ENCODE data around the gene SAFB2. TPM values are rescaled to one million over a fixed set of nuclear protein-coding genes. Genes with fewer than 3 reads are reported as not detected.

Gene SAFB2
- total and polyA plus RNA-seq, 2 donors (not counting 3 experiments of a cell fraction or from before 2014, with no cell fraction given): 24.6 to 85.9 TPM

DNA sequence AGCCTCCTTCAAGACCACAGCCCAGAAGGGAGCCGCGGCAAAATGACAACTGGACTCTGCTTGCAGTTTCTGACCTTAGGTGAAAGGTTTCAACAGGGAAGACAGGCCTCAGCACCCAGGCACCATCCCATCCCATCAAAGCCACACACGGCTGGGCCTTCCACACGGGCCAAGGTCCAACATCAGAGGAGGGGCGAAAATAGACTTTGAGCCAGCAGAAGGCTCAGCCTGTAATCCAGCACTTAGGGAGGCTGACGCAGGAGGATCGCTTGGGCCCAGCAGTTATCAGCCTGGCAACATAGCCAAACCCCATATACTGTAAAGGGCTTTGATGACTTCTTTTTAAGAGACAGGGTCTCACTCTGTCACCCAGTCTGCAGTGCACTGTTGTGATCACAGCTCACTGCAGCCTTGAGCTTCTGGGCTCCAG lies 28.0 kb downstream of the SAFB2 start:
- Histone ChIP-seq H3K27ac (ENCODE audit: insufficient read depth, low read depth, low read length) (no peak overlapping the region), H3K36me3 (ENCODE audit: control insufficient read depth in 2 of 2, extremely low read depth in 1 of 2, insufficient read depth in 2 of 2, low read length in 2 of 2) (peaks cover 31 to 77% of the 10 kb centered on the region in 2 experiments), H3K4me1 (ENCODE audit: control insufficient read depth, extremely low read depth, insufficient read depth, low read length) (no peaks in the 10 kb centered on the region), H2AFZ (ENCODE audit: low read depth, low read length) (no peak overlapping the region), H3K9me3 (replicated peaks; ENCODE audit: control insufficient read depth, insufficient read depth, low read length) (no peaks in the 10 kb centered on the region), H4K20me1 (replicated peaks; ENCODE audit: control insufficient read depth, extremely low read depth, insufficient read depth, low read length) (no peaks in the 10 kb centered on the region), H3K9me1 (replicated peaks; ENCODE audit: control insufficient read depth, extremely low read depth, insufficient read depth, low read length) (no peaks in the 10 kb centered on the region), H3K79me2 (ENCODE audit: control insufficient read depth, insufficient read depth, low read length) (peaks cover 2% of the 10 kb centered on the region), H3K4me2 (ENCODE audit: insufficient read depth, low read length) (no peak overlapping the region), H3K4me3 (replicated peaks in 1 of 3; ENCODE audit: insufficient read depth in 1 of 3, low read depth in 1 of 3, low read length in 3 of 3) (no peak overlapping the region), H3K27me3 (ENCODE audit: control insufficient read depth in 2 of 2, insufficient read depth in 2 of 2, low read length in 2 of 2) (no peaks in the 10 kb centered on the region), H3K9ac (replicated peaks; ENCODE audit: extremely low read depth, insufficient read depth, low read length) (no peak overlapping the region)
- POLR2A ChIA-PET: no interaction called here
- BruUV-seq (replicated peaks): no TSS peak
- intact Hi-C loops (cut with micrococcal nuclease): no loop called here
- TF ChIP-seq JUN (IDR thresholded peaks at IDR 0.05; ENCODE audit: borderline replicate concordance, insufficient read depth, insufficient read length, low read depth) (no peak), CTCF (IDR thresholded peaks at IDR 0.05; ENCODE audit: extremely low read depth in 1 of 2, insufficient read depth in 1 of 2, low read depth in 1 of 2, low read length in 2 of 2) (no peak), GATA2 (IDR thresholded peaks at IDR 0.05; ENCODE audit: insufficient read depth, insufficient read length, low read depth, low read length) (no peak), EZH2 (IDR thresholded peaks at IDR 0.05; ENCODE audit: borderline replicate concordance, low read depth, low read length, severe bottlenecking) (no peak)
- DNase-seq (ENCODE audit: low read depth, low spot score): no peak
- no peak for FAIRE-seq
- CTCF ChIA-PET: no interaction called here
- dilution Hi-C loops (cut with MboI; ENCODE audit: extremely low pct_ligation_motif_present, low sequenced_read_pairs): no loop called here

Data from endothelial cell of umbilical vein (primary cell).